Gastroesophageal sphincter (tissue), 3 donors: ENCODE results near the gene DCTN5.

Source experiments
- CTCF ChIP-seq, 4 experiments: fragments of 200-600 bp in 2 of 4; fragments of 450-650 bp in 2 of 4; sonication (generic) in 1 of 4; IDR thresholded peaks; one replicate each; pipeline ENCODE4 v1.5.1; 2017 to 2019; ENCODE audit warnings: antibody characterized with exemption in 4 of 4, mild to moderate bottlenecking in 2 of 4, moderate library complexity in 2 of 4
- EP300 ChIP-seq: sonication (generic); formaldehyde crosslinking; IDR thresholded peaks from one replicate; pipeline ENCODE4 v1.6.1; 2017; ENCODE audit warnings: antibody characterized with exemption, mild to moderate bottlenecking
- POLR2A ChIP-seq, 2 donors: fragments of 450-650 bp; IDR thresholded peaks; one replicate each; pipeline ENCODE4 v1.6.1; 2017; ENCODE audit warnings: antibody characterized with exemption in 2 of 2, mild to moderate bottlenecking in 2 of 2, moderate library complexity in 1 of 2
- POLR2AphosphoS5 ChIP-seq: sonication (generic); formaldehyde crosslinking; IDR thresholded peaks from one replicate; pipeline ENCODE4 v1.6.1; 2017; ENCODE audit warnings: antibody characterized with exemption

- TF ChIP-seq CTCF (IDR thresholded peaks at IDR 0.05) (no peak), POLR2A (IDR thresholded peaks at IDR 0.05) (no peak), POLR2AphosphoS5 (no peak), EP300 (no peak)
These were observed 48.3 kb downstream of the DCTN5 start for GRCh38 chr16:23689442-23690187.
